Measurements from ENCODE around the gene MARK4. TPM values are rescaled to one million over a fixed set of nuclear protein-coding genes. Genes with fewer than 3 reads are reported as not detected.
"Not testable (repeated sequence)": the region's sequence is repeated elsewhere in the genome, so short reads cannot be mapped to it uniquely, and the experiment has no call there.

MARK4 gene
- 35.8 TPM for polyA plus RNA-seq (2013, experiment 1 of 2; ENCODE audit: insufficient read length)
- 51.3 TPM for polyA plus RNA-seq (2013, experiment 2 of 2; ENCODE audit: insufficient read length)

GRCh38 chr19:45250832-45251451 lies at the start of gene MARK4:
MARK4 (plus strand) TSS chr19:45251271; CDS start chr19:45251589, 318 bp downstream.
- DNase-seq = peak; percentile 58

GRCh38 chr19:45202637-45203036 lies 48.4 kb upstream of the MARK4 start:
- no peak for DNase-seq

- DNase-seq = no peak
Measured at GRCh38 chr19:45205810-45206209, 45.3 kb upstream of the MARK4 start.

- no peak for DNase-seq
Measured at GRCh38 chr19:45206328-45206727, 44.7 kb upstream of the MARK4 start.

- no peak for DNase-seq
Measured at GRCh38 chr19:45211751-45212381, 39.2 kb upstream of the MARK4 start.

- no peak for DNase-seq
Measured at GRCh38 chr19:45213031-45213430, 38.0 kb upstream of the MARK4 start.

- DNase-seq = peak; percentile 15
Measured at GRCh38 chr19:45215391-45216191, 35.5 kb upstream of the MARK4 start.

- DNase-seq = peak; percentile 76
Measured at GRCh38 chr19:45216667-45217066, 34.4 kb upstream of the MARK4 start.

GRCh38 chr19:45217193-45217956 lies 33.7 kb upstream of the MARK4 start:
- DNase-seq = no peak

GRCh38 chr19:45217957-45218334 lies 33.1 kb upstream of the MARK4 start:
- no peak for DNase-seq

GRCh38 chr19:45218426-45218825 lies 32.6 kb upstream of the MARK4 start:
- no peak for DNase-seq

GRCh38 chr19:45218911-45219743 lies 31.9 kb upstream of the MARK4 start:
- no peak for DNase-seq

- DNase-seq = no peak
Measured at GRCh38 chr19:45222724-45223123, 28.3 kb upstream of the MARK4 start.

GRCh38 chr19:45223879-45224278 lies 27.2 kb upstream of the MARK4 start:
- no peak for DNase-seq

GRCh38 chr19:45224645-45225044 lies 26.4 kb upstream of the MARK4 start:
- DNase-seq = no peak

- DNase-seq = not testable (repeated sequence)
Measured at GRCh38 chr19:45229056-45229455, 22.0 kb upstream of the MARK4 start.

- no peak for DNase-seq
Measured at GRCh38 chr19:45231891-45232290, 19.2 kb upstream of the MARK4 start.

- peak; percentile 28 for DNase-seq
Measured at GRCh38 chr19:45234089-45234869, 16.8 kb upstream of the MARK4 start.

- no peak for DNase-seq
Measured at GRCh38 chr19:45235485-45235884, 15.6 kb upstream of the MARK4 start.

- no peak for DNase-seq
Measured at GRCh38 chr19:45238556-45238955, 12.5 kb upstream of the MARK4 start.

GRCh38 chr19:45243144-45243732 lies 7.8 kb upstream of the MARK4 start:
- no peak for DNase-seq
